ENCODE data around the gene PTPN12. TPM values are rescaled to one million over a fixed set of nuclear protein-coding genes. Genes with fewer than 3 reads are reported as not detected.
"Not testable (repeated sequence)": the region's sequence is repeated elsewhere in the genome, so short reads cannot be mapped to it uniquely, and the experiment has no call there.

Gene PTPN12
- total RNA-seq, 1 experiment from 2014 or later: 106 TPM

DNA sequence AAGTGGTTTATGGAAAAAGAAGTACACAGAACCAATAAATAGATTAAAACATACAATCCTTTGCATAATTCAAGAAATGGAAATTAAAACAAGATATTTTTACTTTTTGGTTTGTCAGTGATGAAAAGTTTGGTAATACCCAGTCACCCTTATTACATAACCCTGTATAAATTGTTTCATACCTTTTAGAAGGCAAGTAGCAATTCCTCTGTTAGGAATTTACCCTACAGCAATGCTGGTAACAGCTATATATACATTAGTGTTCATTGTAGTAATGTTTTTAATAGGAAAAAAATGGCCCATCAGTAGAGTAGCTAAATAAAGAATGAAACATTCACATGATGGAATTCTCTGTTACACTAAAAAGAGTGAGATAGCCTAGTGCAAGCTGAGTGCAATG lies 42.7 kb downstream of the PTPN12 start:
- no peak for DNase-seq (ENCODE audit: low read depth)

DNA sequence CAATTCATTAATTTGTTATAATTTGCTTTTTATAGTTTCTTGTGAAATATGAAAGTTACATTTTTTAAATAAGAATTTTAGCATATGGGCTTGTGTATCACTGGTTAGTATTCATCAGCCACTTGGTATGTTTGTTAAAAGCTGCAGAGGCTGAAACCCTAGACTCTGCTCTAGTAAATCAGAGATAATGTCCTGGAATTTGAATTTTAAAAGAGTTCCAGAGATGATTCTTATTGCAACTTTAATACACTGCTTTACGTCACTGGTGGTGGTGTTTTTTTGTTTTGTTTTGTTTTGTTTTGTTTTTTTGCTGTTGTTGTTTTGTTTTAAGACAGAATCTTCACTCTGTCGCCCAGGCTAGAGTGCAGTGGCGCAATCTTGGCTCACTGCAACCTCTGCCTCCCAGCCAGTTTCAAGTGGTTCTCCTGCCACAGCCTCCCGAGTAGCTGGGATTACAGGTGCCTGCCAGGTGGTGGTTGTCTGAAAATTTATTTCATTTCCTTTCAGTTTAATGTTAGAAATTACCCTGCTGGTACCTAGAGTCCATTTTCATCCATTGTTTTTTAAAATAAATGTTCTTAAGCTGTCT lies 43.8 kb downstream of the PTPN12 start:
- DNase-seq (ENCODE audit: low read depth): peak; percentile 61

DNA sequence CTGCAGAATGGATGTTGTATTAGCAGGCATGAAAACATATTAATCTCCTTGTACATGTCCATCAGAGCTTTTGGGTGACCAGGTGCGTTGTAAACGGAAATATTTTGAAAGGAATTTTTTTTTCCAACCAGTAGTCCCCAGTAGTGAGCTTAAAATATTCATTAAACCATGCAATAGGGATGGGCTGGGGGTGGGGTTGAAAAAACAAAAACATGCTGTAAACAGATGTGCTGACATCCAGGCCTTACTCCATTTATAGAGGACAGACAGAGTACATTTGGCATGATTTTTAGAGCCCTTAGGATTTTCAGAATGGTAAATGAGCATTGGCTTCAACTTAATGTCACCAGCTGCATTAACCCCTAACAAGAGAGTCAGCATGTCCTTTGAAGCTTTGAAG lies 50.2 kb downstream of the PTPN12 start:
- DNase-seq (ENCODE audit: low read depth): no peak

DNA sequence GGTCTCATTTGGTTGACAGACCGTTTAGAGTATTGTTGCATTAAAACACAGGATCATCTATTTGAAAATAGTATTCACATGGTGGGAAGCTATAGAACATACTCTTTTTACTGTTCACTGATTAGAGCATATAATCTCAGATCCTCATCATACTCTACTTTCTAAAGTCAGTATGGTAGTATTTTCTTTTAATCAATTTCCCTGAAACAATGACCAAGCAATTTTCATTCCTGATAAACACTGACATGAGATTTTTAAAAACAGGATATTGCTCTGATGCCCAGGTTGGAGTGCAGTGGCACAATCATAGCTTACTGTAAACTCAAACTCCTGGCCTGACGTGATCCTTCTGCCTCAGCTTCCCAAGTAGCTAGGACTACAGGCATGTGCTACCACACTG lies 63.9 kb downstream of the PTPN12 start:
- no peak for DNase-seq (ENCODE audit: low read depth)

DNA sequence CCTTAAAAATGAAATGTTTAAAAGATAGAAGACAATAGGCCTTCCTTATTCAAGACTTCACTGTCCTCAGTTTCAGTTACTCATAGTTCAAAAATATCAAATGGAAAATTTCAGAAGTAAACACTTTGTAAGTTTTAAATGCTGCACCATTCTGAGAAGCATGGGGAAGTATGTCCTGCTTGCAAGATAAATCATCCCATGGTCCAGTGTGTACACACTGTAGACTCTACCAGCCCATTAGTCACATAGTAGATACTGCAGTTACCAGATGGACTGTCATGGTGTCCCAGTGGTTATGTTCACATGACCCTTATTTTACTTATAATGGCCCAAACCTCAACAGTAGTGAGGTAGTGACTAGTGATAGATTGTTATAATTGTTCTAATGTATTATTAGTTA lies 69.5 kb downstream of the PTPN12 start:
- DNase-seq (ENCODE audit: low read depth): no peak

DNA sequence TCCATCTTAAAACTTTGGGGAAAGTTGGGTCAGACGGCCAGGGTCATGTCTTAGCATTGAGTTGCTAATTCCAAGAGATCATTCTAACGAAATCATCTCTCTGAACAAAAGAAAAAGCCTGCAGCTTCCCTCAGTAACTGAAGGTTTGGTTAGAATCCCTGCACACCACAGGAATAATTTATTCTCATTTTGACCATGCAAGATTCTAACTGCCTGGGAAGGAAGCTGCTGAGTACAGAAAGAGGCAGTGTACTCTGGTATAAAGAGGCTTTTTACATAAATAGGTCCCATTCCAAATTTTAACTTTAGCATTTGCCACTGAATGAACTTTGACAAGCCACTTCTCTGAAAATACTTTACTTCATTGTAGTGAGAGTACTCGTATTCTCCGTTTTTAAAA lies 82.2 kb downstream of the PTPN12 start:
- no peak for DNase-seq (ENCODE audit: low read depth)

DNA sequence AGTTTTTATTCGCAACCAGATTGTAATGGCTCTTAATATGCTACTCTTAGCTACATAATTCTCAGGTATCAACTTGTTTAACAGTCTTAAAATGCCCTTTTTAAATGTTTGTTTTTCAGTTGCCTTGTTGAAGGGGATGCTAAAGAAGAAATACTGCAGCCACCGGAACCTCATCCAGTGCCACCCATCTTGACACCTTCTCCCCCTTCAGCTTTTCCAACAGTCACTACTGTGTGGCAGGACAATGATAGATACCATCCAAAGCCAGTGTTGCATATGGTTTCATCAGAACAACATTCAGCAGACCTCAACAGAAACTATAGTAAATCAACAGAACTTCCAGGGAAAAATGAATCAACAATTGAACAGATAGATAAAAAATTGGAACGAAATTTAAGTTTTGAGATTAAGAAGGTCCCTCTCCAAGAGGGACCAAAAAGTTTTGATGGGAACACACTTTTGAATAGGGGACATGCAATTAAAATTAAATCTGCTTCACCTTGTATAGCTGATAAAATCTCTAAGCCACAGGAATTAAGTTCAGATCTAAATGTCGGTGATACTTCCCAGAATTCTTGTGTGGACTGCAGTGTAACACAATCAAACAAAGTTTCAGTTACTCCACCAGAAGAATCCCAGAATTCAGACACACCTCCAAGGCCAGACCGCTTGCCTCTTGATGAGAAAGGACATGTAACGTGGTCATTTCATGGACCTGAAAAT lies 89.7 kb downstream of the PTPN12 start:
- no peak for DNase-seq (ENCODE audit: low read depth)

DNA sequence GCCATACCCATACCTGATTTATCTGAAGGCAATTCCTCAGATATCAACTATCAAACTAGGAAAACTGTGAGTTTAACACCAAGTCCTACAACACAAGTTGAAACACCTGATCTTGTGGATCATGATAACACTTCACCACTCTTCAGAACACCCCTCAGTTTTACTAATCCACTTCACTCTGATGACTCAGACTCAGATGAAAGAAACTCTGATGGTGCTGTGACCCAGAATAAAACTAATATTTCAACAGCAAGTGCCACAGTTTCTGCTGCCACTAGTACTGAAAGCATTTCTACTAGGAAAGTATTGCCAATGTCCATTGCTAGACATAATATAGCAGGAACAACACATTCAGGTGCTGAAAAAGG lies 90.2 kb downstream of the PTPN12 start:
- peak; percentile 61 for DNase-seq (ENCODE audit: low read depth)

DNA sequence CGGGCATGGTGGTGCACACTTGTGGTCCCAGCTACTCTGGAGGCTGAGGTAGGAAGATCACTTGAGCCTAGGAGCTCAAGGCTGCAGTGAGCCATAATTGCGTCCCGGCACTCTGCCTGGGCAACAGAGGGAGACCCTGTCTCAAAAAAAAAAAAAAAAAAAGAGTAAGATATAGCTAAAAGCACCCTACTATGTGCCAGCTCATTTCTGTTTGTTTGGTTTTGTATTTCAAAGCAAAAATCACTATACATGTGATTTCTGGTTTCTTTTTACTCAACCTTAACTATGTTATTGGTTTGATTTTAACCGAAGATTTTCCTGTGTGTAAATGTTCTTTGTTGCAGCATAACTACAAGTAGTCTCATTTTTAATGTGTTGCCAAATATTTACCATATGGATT lies 92.7 kb downstream of the PTPN12 start:
- no peak for DNase-seq (ENCODE audit: low read depth)

DNA sequence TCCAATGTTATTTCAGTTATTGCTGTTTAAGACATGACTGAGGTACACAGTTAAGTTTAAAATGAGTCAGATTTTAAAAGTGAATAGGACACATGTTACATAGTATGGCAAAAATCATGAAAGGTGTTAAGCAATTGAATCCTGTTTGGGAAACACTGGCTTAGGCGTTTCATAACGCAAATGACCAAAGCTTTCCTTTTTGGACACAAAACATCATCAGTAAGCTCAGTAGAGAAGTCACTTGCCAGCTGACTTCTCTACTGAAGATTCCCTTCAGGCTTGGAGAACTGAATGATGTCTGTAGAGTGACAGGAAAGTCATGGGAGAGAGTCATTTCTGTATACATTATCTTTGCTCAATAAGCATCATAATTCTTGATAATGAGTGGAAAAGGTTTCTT lies 94.7 kb downstream of the PTPN12 start:
- DNase-seq (ENCODE audit: low read depth): no peak

DNA sequence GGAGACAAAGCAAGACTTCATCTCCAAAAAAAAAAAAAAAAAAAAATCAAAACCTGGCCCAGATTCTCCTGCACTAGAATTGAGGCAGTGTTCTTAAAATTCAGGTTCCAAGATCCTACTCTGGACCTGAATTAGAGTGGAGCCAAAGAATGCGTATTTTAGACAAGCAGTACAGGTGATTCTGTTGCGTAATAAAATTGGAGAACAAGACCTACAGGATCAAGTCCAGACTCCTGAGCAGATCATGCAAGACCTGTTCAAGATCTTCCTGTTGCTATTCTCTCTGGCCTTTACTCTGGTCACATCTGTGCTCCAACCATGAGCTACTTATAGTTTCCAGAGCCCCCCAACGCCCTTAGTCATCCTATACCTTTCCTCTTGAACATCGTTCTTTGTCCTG lies 107.7 kb downstream of the PTPN12 start:
- DNase-seq (ENCODE audit: low read depth): no peak

DNA sequence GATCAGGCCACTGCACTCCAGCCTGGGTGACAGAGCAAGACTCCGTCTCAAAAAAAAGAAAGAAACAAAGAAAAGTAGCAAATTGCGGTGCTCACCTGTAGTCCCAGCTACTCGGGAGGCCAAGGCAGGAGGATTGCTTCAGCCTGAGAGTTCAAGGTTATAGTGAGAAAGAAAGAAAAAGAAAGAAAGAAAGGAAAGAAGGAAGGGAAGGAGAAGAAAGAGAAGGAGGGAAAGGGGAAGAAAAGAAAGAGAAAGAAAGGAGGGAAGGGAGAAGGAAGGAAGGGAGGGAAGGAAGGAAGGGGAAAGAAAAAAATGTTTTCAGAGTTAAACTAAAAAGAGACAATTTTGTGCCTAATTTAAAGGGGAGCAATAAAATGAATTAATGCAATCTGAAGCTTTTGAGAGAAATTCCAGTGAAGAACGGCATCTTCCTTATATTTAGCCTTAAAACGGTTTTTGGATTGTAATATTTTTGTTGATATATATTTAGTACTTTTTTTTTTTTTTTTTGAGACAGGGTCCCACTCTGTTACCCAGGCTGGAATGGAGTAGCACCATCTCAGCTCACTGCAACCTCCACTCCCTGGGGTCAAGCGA lies 111.7 kb downstream of the PTPN12 start:
- no peak for DNase-seq (ENCODE audit: low read depth)

DNA sequence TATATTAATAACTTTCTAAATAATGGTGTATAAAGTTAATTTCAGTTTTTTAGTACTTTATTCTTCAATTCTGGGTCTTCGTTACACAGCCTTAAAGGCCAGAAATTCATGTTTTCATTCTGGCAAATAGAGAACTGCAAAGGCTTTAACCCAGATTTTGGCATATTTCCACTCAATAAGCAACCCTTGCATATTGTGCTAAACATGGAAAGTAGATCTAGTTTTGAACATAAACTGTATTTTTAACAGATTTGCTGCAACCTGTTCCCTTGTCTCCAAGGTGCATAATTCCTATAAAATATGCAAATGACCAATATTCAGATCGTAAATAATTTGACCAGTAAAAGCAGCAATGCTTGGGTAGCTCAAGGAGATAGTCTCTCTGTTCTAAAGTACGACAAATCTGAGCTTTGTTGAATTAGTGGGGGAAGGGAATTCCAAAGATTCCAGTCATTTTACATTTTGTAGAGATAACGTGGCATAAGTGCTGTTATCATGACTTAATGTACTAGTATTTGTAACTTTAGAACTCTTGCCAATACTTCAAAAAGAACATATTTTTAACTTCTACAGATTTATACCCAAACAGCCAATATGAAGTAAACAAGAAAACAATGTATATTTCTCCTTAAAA lies 112.7 kb downstream of the PTPN12 start:
- DNase-seq (ENCODE audit: low read depth): peak; percentile 53

DNA sequence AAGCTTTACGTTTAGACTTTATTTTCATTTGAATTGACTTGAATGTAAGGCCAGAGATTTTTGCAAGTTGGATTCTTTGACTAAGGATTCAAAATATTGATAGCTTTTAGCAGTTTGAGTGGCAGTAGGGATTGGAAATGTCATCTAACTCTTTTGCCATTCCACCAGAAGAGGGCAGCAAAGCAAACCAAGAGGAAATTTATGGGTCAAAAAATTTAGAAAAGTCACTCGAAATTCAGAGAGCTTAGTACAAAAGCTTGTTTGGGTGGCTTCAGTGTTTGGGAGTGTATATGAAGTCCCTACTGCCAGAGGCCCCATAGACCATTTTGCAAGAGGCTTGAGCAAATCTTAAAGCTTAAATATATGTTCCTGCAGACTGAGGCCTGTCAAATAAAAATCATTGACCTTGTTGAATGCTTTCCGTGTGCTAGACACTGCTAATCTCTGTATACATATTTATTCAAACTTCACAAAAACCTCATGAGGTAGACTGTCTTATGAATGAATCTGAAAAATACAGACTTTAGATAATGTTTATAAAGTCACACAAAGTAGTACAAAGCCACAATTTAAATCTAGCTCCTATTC lies 114.6 kb downstream of the PTPN12 start:
- peak; percentile 50 for DNase-seq (ENCODE audit: low read depth)

DNA sequence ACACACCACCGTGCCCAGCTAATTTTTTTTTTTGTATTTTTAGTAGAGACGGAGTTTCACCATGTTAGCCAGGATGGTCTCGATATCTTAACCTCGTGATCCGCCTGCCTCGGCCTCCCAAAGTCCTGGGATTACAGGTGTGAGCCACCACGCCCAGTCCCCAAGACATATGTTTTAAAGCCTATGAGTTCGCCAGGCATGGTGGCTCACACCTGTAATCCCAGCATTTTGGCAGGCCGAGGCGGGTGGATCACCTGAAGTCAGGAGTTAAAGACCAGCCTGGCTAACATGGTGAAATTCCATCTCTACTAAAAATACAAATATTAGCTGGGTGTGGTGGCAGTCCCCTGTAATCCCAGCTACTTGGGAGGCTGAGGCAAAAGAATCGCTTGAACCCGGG lies 115.7 kb downstream of the PTPN12 start:
- not testable (repeated sequence) for DNase-seq (ENCODE audit: low read depth)

DNA sequence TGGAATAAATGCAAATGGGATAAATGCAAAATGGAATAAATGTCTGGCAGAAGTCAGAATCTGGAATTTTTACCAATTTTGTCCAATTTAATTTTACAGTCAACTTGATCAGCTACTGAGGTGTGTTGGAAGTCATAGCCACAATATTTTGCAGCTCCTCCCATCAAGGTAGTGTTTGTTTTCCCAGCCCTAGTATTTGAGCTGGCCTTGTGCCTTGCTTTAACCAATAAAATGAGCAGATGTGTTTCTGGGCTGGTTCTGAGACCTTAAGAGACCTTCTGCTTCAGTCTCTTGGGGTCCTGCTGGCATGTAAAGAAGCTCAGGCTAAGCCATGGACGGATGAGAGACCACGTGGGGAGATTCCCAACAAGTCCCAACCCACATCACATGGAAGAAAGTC lies 116.5 kb downstream of the PTPN12 start:
- DNase-seq (ENCODE audit: low read depth): no peak

DNA sequence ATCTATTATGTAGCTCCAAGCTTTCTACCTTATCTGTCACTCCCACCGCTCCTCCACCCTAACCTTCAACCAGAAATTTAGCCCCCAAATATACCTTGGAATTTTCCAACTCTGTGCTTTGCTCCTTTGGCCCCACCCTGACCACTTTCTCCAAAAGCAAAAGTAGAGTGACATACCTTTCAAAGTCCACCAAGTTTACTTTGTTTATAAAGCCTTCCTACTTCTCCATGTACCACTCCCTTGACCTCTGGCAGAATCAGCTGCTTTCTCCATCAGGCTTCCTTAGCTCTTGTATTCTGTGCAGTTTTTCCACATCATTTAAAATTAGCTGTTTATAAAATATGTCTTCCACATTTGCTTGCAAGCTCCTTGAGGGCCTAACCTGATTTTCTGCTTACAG lies 118.3 kb downstream of the PTPN12 start:
- no peak for DNase-seq (ENCODE audit: low read depth)

DNA sequence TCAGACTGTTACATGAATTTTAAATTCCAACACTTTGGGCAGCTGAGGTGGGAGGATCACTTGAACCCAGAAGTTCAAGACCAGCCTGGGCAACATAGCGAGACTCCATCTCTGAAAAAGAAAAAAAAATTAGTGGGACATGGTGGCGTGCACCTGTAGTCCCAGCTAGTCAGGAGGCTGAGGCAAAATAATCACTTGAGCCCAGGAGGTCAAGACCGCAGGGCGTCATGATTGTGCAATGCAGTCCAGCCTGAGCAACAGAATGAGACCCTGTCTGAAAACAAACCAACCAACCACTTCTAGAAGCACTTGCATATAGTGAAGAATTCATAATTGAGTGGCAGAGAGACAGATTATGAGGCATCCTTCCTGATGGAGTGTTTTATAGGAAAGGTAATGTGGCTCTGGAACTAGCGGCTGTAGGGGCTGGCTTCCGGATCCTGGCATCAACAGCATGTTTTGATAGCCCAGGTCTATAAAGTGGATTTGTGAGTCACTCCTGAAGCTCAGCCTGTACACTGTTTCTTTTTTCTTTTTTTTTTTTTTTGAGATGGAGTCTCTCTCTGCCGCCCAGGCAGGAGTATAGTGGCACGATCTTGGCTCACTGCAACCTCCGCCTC lies 118.9 kb downstream of the PTPN12 start:
- no peak for DNase-seq (ENCODE audit: low read depth)

DNA sequence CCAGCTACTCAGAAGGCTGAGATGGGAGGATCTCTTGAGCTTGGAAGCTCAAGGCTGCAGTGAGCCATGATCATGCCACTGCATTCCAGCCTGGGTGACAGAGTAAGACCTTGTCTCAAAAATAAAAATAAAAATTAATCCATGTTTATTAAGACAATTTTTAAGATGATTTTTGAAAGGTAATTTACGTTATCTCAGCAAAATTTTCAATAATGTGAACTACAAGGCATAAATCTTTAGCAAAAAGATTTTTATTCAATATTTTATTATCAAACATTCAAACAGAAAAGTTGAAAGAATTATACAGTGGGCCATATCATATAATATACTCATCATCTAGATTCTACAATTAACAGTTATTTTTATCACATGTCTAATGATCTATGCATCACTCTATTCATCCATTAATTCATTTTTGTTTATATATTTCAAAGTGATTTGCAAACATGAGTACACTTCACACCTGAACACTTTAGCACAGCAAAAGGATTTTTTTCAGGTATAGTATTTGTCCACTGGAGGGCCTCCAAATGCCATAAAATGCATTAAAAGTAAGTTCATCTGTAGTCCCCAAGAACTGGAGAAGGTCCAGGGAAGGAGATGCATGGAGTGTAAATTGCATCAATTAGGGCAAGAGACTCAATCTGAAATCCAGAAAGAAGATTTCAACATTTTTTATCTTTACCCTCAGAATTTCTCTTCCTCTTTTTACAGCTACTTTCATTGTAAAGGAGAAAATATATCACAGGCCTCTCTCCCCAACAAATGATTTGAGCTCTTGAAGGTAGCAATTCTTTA lies 120.5 kb downstream of the PTPN12 start:
- peak; percentile 39 for DNase-seq (ENCODE audit: low read depth)

DNA sequence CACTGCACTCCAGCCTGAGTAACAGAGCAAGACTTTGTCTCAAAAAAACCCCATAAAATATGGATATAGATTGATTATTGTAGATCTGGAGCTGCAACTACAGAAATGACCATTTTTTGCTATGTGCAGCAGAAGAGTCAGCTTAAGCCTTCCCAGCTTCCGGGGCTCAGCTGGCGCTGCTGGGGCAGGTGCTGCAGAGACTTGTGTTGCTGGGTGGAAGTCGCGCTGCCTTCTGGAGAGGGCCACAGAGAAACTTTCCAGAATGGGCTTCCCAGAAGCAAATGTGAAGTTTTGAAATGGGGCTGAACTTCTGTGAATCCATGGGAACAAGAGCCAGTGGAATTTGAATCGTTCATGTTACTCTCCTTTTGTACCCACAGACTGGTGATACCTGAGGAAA lies 121.8 kb downstream of the PTPN12 start:
- DNase-seq (ENCODE audit: low read depth): no peak

DNA sequence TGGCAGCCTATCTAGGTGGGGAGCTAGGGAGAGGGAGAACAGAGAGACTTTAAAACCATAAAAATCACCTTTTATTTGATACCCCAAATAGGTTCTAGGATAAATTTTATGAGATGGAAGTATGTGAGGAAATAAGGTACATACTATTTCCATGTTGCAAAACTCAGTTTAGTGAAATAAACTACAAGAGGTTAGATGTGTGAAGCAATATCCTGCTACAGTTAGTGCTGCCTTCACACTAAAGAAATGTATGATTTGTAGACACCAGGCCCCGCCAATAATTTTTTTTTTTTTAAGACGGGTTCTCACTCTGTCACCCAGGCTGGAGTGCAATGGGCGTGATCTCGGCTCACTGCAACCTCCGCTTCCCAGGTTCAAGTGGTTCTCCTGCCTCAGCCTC lies 124.7 kb downstream of the PTPN12 start:
- DNase-seq (ENCODE audit: low read depth): no peak

All from LHCN-M2 (cell line).